ENCODE data around the gene ASPHD1. TPM values are rescaled to one million over a fixed set of nuclear protein-coding genes. Genes with fewer than 3 reads are reported as not detected.

ASPHD1 gene
- total and polyA plus RNA-seq, 2 of the 4 experiments (the other 2 are of a cell fraction) = 4.1 to 14.5 TPM

- dilution Hi-C loops (cut with HindIII; ENCODE audit: low sequenced_read_pairs, unreplicated experiment) (no loop called here), intact Hi-C loops (cut with micrococcal nuclease) (no loop called here), in situ Hi-C loops (cut with MboI; ENCODE audit: low sequenced_read_pairs) (no loop called here)
- Histone ChIP-seq H2BK15ac (ENCODE audit: low read depth, low read length) (no peak overlapping the region), H2AFZ (replicated peaks; ENCODE audit: low read length, poor library complexity) (no peak overlapping the region), H2AK5ac (ENCODE audit: low read depth, low read length) (no peak overlapping the region), H2BK120ac (ENCODE audit: low read depth, low read length) (no peak overlapping the region), H3K4me1 (ENCODE audit: control insufficient read depth, insufficient read depth, low read length) (peaks cover 9% of the 10 kb centered on the region), H3K36me3 (ENCODE audit: control insufficient read depth, insufficient read depth, low read length) (peaks cover 17% of the 10 kb centered on the region), H3K79me1 (ENCODE audit: low read depth in 1 of 2, low read length in 2 of 2) (peaks cover 24 to 40% of the 10 kb centered on the region in 2 experiments), H3K4me3 (ENCODE audit: insufficient read depth, low read depth, low read length) (no peak overlapping the region), H2BK20ac (ENCODE audit: low read depth, low read length) (no peak overlapping the region), H3K4me2 (ENCODE audit: low read depth, low read length) (no peak overlapping the region), H3K23ac (ENCODE audit: low read depth, low read length) (no peak overlapping the region), H4K20me1 (ENCODE audit: insufficient read depth, low read length) (peaks cover 6% of the 10 kb centered on the region; the same call in 1 of the 2 replicates), H3K27me3 (ENCODE audit: control insufficient read depth, insufficient read depth, low read length) (no peaks in the 10 kb centered on the region), H3K56ac (ENCODE audit: extremely low read depth, insufficient read depth, low read length) (no peak overlapping the region), H2AK9ac (replicated peaks; ENCODE audit: low read depth, low read length, poor library complexity) (no peak overlapping the region), H3K4ac (ENCODE audit: low read depth, low read length) (no peak overlapping the region), H3K27ac (ENCODE audit: insufficient read depth, low read length) (no peak overlapping the region), H3K9me1 (ENCODE audit: insufficient read depth, low read length) (peaks cover 8% of the 10 kb centered on the region; the same call in 1 of the 2 replicates), H4K5ac (ENCODE audit: low read depth, low read length) (no peak overlapping the region), H3K18ac (ENCODE audit: low read depth, low read length) (no peak overlapping the region), H2BK5ac (ENCODE audit: low read depth, low read length, poor library complexity, severe bottlenecking) (no peak overlapping the region), H4K8ac (ENCODE audit: low read depth in 2 of 2, low read length in 2 of 2) (no peak overlapping the region), H3K9me3 (ENCODE audit: control insufficient read depth, insufficient read depth, low read length) (no peaks in the 10 kb centered on the region), H3K14ac (replicated peaks; ENCODE audit: low read depth, low read length) (no peak overlapping the region), H3K9ac (ENCODE audit: low read depth, low read length) (no peak overlapping the region), H4K91ac (ENCODE audit: insufficient read depth, low read depth, low read length) (no peak overlapping the region)
- ATAC-seq (ENCODE audit: low read depth) = no peak
- WGBS, 2 experiments (ENCODE audit: extremely low coverage in 2 of 2, insufficient read length in 1 of 2) = no CpG with 5 or more reads among the region's 2 CpGs
- BruUV-seq (replicated peaks) = no TSS peak
- DNase-seq = no peak
- CTCF ChIA-PET = no interaction called here
- no peak for TF ChIP-seq USF2 (IDR thresholded peaks at IDR 0.05; ENCODE audit: low read depth, low read length)
- TF ChIP-seq SMC3 (IDR thresholded peaks at IDR 0.05; ENCODE audit: low read depth, low read length) = no peak
- no peak for TF ChIP-seq RFX5 (IDR thresholded peaks at IDR 0.05; ENCODE audit: low read depth, low read length)
- no peak for TF ChIP-seq RAD21 (IDR thresholded peaks at IDR 0.05; ENCODE audit: low read length)
- TF ChIP-seq CHD1 (IDR thresholded peaks at IDR 0.05; ENCODE audit: low read depth, low read length) = no peak
- TF ChIP-seq ELK1 (IDR thresholded peaks at IDR 0.05; ENCODE audit: borderline replicate concordance, low read depth, low read length) = no peak
- no peak for TF ChIP-seq BHLHE40 (IDR thresholded peaks at IDR 0.05; ENCODE audit: low read depth, low read length)
- no peak for TF ChIP-seq MAFK (IDR thresholded peaks at IDR 0.05; ENCODE audit: low read depth, low read length)
- TF ChIP-seq FOS (IDR thresholded peaks at IDR 0.05; ENCODE audit: low read depth, low read length) = no peak
- POLR2A ChIA-PET (ENCODE audit: unreplicated experiment) = no interaction called here
These were observed 22.0 kb downstream of the ASPHD1 start for GRCh38 chr16:29922326-29922725.

Data from IMR-90 (cell line).